Measurements from ENCODE around the gene MED1. TPM values are rescaled to one million over a fixed set of nuclear protein-coding genes. Genes with fewer than 3 reads are reported as not detected.
A peak's percentile ranks its signal among the peaks of the same experiment; 100 is the strongest.
"Not testable (repeated sequence)": the region's sequence is repeated elsewhere in the genome, so short reads cannot be mapped to it uniquely, and the experiment has no call there.

Gene MED1
- total RNA-seq, 2 donors from 2014 or later, result 25.3 to 28.3 TPM

- DNase-seq (no peak), ATAC-seq (no peak)
- intact Hi-C loops (cut with DNase I, micrococcal nuclease), result no loop called here
These were observed 1.0 kb downstream of the MED1 start for GRCh38 chr17:39450051-39450450.

- ATAC-seq (no peak), DNase-seq (no peak)
- intact Hi-C loops (cut with DNase I, micrococcal nuclease), result no loop called here
These were observed 3.5 kb downstream of the MED1 start for GRCh38 chr17:39447561-39447960.

- DNase-seq (no peak), ATAC-seq (no peak)
- intact Hi-C loops (cut with DNase I, micrococcal nuclease), result no loop called here
These were observed 7.7 kb downstream of the MED1 start for GRCh38 chr17:39443326-39443725.

- intact Hi-C loops (cut with DNase I, micrococcal nuclease); ATAC-seq; DNase-seq: not testable (repeated sequence)
These were observed 11.2 kb downstream of the MED1 start for GRCh38 chr17:39439868-39440267.

- no peak for ATAC-seq
- DNase-seq, result no peak
- intact Hi-C loops (cut with DNase I, micrococcal nuclease), result no loop called here
These were observed 21.5 kb downstream of the MED1 start for GRCh38 chr17:39429600-39429999.

GRCh38 chr17:39416141-39416540 is 34.9 kb downstream of the MED1 start:
- intact Hi-C loops (cut with DNase I, micrococcal nuclease), result no loop called here
- ATAC-seq (no peak), DNase-seq (no peak)

- no peak for ATAC-seq
- intact Hi-C loops (cut with DNase I, micrococcal nuclease), result no loop called here
- DNase-seq, result no peak
These were observed 40.8 kb downstream of the MED1 start for GRCh38 chr17:39410279-39410678.

GRCh38 chr17:39408360-39408759 is 42.7 kb downstream of the MED1 start:
- intact Hi-C loops (cut with DNase I, micrococcal nuclease), result no loop called here
- no peak for DNase-seq
- ATAC-seq, result no peak

GRCh38 chr17:39406951-39407350 is 44.1 kb downstream of the MED1 start:
- no peak for ATAC-seq
- no peak for DNase-seq
- intact Hi-C loops (cut with DNase I, micrococcal nuclease), result no loop called here

GRCh38 chr17:39405436-39405835 is 45.6 kb downstream of the MED1 start:
- ATAC-seq (peak; percentile 29), DNase-seq (no peak)
- intact Hi-C loops (cut with DNase I, micrococcal nuclease), result no loop called here

GRCh38 chr17:39404542-39405378 is 46.3 kb downstream of the MED1 start:
- intact Hi-C loops (cut with DNase I, micrococcal nuclease), result no loop called here
- DNase-seq (no peak), ATAC-seq (no peak)

- ATAC-seq (no peak), DNase-seq (peak in 1 of 2 donors; percentile 10)
- intact Hi-C loops (cut with DNase I, micrococcal nuclease), result no loop called here
These were observed 48.0 kb downstream of the MED1 start for GRCh38 chr17:39402890-39403605.

- ATAC-seq (peak; percentile 79), DNase-seq (peak; percentile 92 to 95)
- intact Hi-C loops (cut with DNase I, micrococcal nuclease), result no loop called here
These were observed 48.7 kb downstream of the MED1 start for GRCh38 chr17:39402244-39402889.

- peak; percentile 85 for ATAC-seq
- intact Hi-C loops (cut with DNase I, micrococcal nuclease), result no loop called here
These were observed 49.4 kb downstream of the MED1 start, which contains the start of gene FBXL20 for GRCh38 chr17:39401412-39402243. Gene FBXL20 (minus strand): TSS chr17:39401626. CDS start chr17:39401402, 224 bp downstream.

GRCh38 chr17:39400547-39401411 is 50.3 kb downstream of the MED1 start:
- intact Hi-C loops (cut with DNase I, micrococcal nuclease), result no loop called here
- peak; percentile 16 for ATAC-seq
- peak in 1 of 2 donors; percentile 30 for DNase-seq

More at GRCh38 chr17:39401412-39402243, 49.4 kb downstream of the MED1 start, which contains the start of gene FBXL20:
- peak; percentile 94 to 95 for DNase-seq

- intact Hi-C loops (cut with DNase I, micrococcal nuclease), result no loop called here
- DNase-seq (no peak), ATAC-seq (no peak)
These were observed 51.3 kb downstream of the MED1 start for GRCh38 chr17:39399791-39400190.

GRCh38 chr17:39393736-39394135 is 57.3 kb downstream of the MED1 start:
- DNase-seq (no peak), ATAC-seq (no peak)
- intact Hi-C loops (cut with DNase I, micrococcal nuclease), result no loop called here

- no peak for ATAC-seq
- intact Hi-C loops (cut with DNase I, micrococcal nuclease), result no loop called here
- no peak for DNase-seq
These were observed 59.6 kb downstream of the MED1 start for GRCh38 chr17:39391448-39391847.

All from left colon (tissue), 2 donors.